ENCODE measurements around the gene RXFP2. TPM values are rescaled to one million over a fixed set of nuclear protein-coding genes. Genes with fewer than 3 reads are reported as not detected.
A peak's percentile ranks its signal among the peaks of the same experiment; 100 is the strongest.

RXFP2 gene
- total RNA-seq, 2 donors from 2014 or later: not detected

DNA sequence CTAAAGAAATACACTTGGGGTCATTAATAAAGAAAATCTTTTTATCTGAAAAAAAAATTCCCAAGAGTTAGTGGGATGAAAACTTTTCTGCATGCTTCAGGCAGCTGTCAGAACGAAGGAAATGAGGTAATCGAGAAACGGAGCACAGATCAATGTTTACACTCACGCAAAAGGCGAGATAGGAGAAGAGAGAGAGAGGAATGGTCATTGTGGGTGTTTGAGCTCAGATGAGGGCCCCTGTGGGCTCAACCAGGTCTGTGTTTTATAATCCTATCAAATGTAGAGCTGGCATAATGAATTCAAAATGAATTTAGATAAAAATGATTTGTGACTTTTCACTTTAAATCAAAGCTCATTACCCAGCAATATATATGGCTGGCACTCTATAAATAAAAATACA is 6.3 kb upstream of the RXFP2 start:
- no peak for DNase-seq (ENCODE audit: low spot score)
- TF ChIP-seq POLR2AphosphoS5 (IDR thresholded peaks at IDR 0.05) (no peak), POLR2A (IDR thresholded peaks at IDR 0.05) (no peak)
- TF ChIP-seq, protein P1, sequence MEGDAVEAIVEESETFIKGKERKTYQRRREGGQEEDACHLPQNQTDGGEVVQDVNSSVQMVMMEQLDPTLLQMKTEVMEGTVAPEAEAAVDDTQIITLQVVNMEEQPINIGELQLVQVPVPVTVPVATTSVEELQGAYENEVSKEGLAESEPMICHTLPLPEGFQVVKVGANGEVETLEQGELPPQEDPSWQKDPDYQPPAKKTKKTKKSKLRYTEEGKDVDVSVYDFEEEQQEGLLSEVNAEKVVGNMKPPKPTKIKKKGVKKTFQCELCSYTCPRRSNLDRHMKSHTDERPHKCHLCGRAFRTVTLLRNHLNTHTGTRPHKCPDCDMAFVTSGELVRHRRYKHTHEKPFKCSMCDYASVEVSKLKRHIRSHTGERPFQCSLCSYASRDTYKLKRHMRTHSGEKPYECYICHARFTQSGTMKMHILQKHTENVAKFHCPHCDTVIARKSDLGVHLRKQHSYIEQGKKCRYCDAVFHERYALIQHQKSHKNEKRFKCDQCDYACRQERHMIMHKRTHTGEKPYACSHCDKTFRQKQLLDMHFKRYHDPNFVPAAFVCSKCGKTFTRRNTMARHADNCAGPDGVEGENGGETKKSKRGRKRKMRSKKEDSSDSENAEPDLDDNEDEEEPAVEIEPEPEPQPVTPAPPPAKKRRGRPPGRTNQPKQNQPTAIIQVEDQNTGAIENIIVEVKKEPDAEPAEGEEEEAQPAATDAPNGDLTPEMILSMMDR (IDR thresholded peaks at IDR 0.05): no peak
- H3K36me3 ChIP-seq: no peaks in the 10 kb centered on the region
- H3K27ac ChIP-seq: no peak overlapping the region
- no peak overlapping the region for H3K4me3 ChIP-seq
- H3K27me3 ChIP-seq (replicated peaks; ENCODE audit: insufficient read depth): no peaks in the 10 kb centered on the region
- WGBS: 29% methylated on average over 5 of the region's 5 CpGs
- H3K4me1 ChIP-seq (replicated peaks): no peaks in the 10 kb centered on the region
- intact Hi-C loops (cut with DNase I): no loop called here
- H3K9me3 ChIP-seq: no peaks in the 10 kb centered on the region

DNA sequence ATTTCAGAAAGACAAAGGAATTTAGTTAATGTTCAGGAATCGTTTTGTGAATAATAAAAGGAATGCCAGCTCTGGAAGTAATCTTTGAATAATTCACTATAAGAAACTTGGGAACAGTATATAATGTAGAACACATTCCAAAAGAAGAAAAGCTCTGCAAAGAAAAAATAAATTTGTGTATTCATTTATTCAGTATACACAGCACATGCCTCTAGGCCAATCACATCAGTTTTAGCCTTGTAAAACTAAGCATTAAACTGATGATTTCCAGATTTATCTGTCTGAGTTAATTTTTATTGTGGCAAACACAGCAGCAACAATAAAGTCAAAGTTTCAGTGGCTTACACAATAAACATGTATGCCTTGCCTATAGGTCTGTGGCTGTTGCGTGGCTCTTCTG is 5.7 kb upstream of the RXFP2 start:
- intact Hi-C loops (cut with DNase I): no loop called here
- no peaks in the 10 kb centered on the region for H3K4me1 ChIP-seq (replicated peaks)
- no peak for TF ChIP-seq POLR2AphosphoS5 (IDR thresholded peaks at IDR 0.05)
- TF ChIP-seq, protein P1 (IDR thresholded peaks at IDR 0.05): no peak
- no peak for TF ChIP-seq POLR2A (IDR thresholded peaks at IDR 0.05)
- H3K4me3 ChIP-seq: no peak overlapping the region
- H3K36me3 ChIP-seq: no peaks in the 10 kb centered on the region
- H3K27ac ChIP-seq: no peak overlapping the region
- H3K9me3 ChIP-seq: no peaks in the 10 kb centered on the region
- 65% methylated on average over 2 of the region's 2 CpGs for WGBS
- H3K27me3 ChIP-seq (replicated peaks; ENCODE audit: insufficient read depth): no peaks in the 10 kb centered on the region
- DNase-seq (ENCODE audit: low spot score): no peak

DNA sequence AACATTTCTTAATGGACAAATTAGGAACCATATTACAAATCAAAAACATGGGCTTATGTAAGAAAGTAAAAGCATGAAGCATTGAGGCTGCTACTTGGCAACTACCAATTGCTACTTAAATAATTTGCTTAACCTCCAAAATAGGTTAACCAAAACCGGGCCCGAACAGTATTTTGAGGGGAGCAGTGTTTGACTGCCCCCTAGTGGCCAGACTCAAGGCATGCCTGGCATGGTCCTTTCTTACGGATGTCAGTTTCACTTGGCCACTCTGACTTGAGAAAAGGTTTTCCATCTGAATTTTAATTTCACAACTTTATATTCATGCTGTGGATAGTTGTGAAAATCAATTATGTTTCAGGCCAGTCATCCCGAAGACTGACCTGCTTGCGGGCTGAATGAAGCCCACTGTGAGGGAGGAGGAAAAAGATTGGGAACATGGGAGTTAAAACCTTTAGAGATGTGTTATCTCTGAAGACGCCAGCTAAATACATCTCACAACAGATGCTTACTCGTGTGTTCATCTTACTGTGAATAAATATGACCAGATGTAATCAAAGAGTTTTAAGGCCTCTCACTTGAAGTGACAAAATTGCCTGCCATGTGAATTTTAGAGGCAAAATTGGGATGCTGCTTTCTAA is 2.9 kb downstream of the RXFP2 start:
- Histone ChIP-seq H3K4me3 (no peak overlapping the region), H3K27ac (no peak overlapping the region), H3K36me3 (no peaks in the 10 kb centered on the region), H3K9me3 (no peaks in the 10 kb centered on the region), H3K27me3 (replicated peaks; ENCODE audit: insufficient read depth) (no peaks in the 10 kb centered on the region), H3K4me1 (replicated peaks) (no peaks in the 10 kb centered on the region)
- peak; percentile 23 for DNase-seq (ENCODE audit: low spot score)
- 10% methylated on average over 7 of the region's 7 CpGs for WGBS
- intact Hi-C loops (cut with DNase I): loop anchor here (5.0 to 10.0 kb wide), 2 partner anchors 310 to 507 kb away; no protein-coding TSS in a partner anchor
- no peak for TF ChIP-seq POLR2AphosphoS5 (IDR thresholded peaks at IDR 0.05)
- no peak for TF ChIP-seq POLR2A (IDR thresholded peaks at IDR 0.05)
- TF ChIP-seq, protein P1 (IDR thresholded peaks at IDR 0.05): peak; percentile 76 to 94 (median 82)

DNA sequence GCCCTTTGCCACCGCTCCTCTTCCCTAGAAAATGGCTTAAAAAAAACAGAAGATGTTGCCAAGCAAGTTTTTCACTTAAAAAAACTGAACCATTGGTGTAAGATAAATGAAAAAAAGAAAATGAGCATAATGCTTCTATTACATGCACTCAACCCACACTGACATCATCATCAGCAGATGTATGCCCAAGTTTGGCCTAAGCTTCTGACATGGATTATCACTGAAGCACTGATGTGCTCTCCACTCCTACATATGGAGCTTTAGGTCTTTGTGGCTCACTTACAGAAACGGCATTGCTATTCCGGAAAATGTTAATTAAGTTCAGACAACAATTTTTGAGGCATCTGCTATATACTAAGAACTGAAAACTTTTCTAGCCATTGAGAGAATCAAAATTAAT is 8.0 kb downstream of the RXFP2 start:
- Histone ChIP-seq H3K9me3 (no peaks in the 10 kb centered on the region), H3K4me3 (no peak overlapping the region), H3K36me3 (no peaks in the 10 kb centered on the region), H3K27me3 (replicated peaks; ENCODE audit: insufficient read depth) (no peaks in the 10 kb centered on the region), H3K27ac (no peak overlapping the region), H3K4me1 (replicated peaks) (no peaks in the 10 kb centered on the region)
- intact Hi-C loops (cut with DNase I): loop anchor here (10.0 kb wide), 1 partner anchor 512 kb away; no protein-coding TSS in a partner anchor
- no peak for DNase-seq (ENCODE audit: low spot score)
- WGBS: 83% methylated on average over 3 of the region's 3 CpGs
- no peak for TF ChIP-seq POLR2AphosphoS5 (IDR thresholded peaks at IDR 0.05)
- TF ChIP-seq, protein P1 (IDR thresholded peaks at IDR 0.05): no peak
- TF ChIP-seq POLR2A (IDR thresholded peaks at IDR 0.05): no peak

DNA sequence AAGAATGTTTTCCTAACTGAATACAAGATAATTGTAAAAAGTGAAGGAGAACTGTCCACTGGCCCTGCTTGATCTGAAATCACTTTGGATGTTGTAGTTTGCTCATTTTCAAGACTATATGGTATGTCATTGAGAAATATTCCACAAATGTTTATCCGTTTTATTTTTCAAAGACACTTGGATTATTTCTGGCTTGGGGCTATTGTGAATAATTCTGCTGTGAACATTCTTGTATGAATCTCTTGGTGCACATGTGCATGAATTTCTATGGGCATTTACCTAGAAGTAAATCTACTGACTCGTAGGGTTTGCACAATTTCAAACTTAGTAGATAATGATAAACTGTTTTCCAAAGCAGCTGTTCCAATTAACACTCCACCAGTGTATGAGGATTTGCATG is 8.6 kb downstream of the RXFP2 start:
- intact Hi-C loops (cut with DNase I): loop anchor here (10.0 kb wide), 1 partner anchor 513 kb away; no protein-coding TSS in a partner anchor
- 72% methylated on average over 2 of the region's 2 CpGs for WGBS
- TF ChIP-seq POLR2AphosphoS5 (IDR thresholded peaks at IDR 0.05): no peak
- no peak for TF ChIP-seq POLR2A (IDR thresholded peaks at IDR 0.05)
- TF ChIP-seq, protein P1 (IDR thresholded peaks at IDR 0.05): no peak

More for the DNA sequence above, 8.6 kb downstream of the RXFP2 start:
- Histone ChIP-seq H3K27me3 (replicated peaks; ENCODE audit: insufficient read depth) (no peaks in the 10 kb centered on the region), H3K9me3 (no peaks in the 10 kb centered on the region), H3K36me3 (no peaks in the 10 kb centered on the region), H3K4me1 (replicated peaks) (no peaks in the 10 kb centered on the region), H3K4me3 (no peak overlapping the region), H3K27ac (no peak overlapping the region)
- DNase-seq (ENCODE audit: low spot score): no peak

Data from prostate gland (tissue), 2 donors.